Measurements from ENCODE around the gene RCOR2. TPM values are rescaled to one million over a fixed set of nuclear protein-coding genes. Genes with fewer than 3 reads are reported as not detected.
A peak's percentile ranks its signal among the peaks of the same experiment; 100 is the strongest.

The RCOR2 gene
- polyA plus RNA-seq, 2 donors, result 0.13 to 0.24 TPM

GRCh38 chr11:63884196-63884932 is 32.6 kb downstream of the RCOR2 start:
- H3K27me3 ChIP-seq (ENCODE audit: control insufficient read depth in 1 of 2, insufficient read depth in 2 of 2, low read length in 2 of 2), result no peaks in the 10 kb centered on the region
- H3K27ac ChIP-seq (ENCODE audit: low read depth in 2 of 2, low read length in 1 of 2), result peak overlapping the region in 1 of 2 donors; percentile 24
- H3K9me3 ChIP-seq (ENCODE audit: control insufficient read depth in 2 of 2, insufficient read depth in 1 of 2, low read depth in 1 of 2, low read length in 1 of 2), result no peaks in the 10 kb centered on the region
- no peak overlapping the region for H3K4me3 ChIP-seq (ENCODE audit: low read depth in 1 of 2, low read length in 2 of 2)
- peaks cover 0 to under 1% of the 10 kb centered on the region in 2 donors for H3K36me3 ChIP-seq (ENCODE audit: control insufficient read depth in 2 of 2, insufficient read depth in 2 of 2, low read length in 1 of 2)
- WGBS, 2 donors, result 71 to 94% methylated on average over 4 of the region's 4 CpGs
- H3K4me1 ChIP-seq (ENCODE audit: control insufficient read depth in 2 of 2, insufficient read depth in 2 of 2, low read length in 1 of 2), result peaks cover 5 to 29% of the 10 kb centered on the region in 2 donors

GRCh38 chr11:63883791-63884190 is 33.2 kb downstream of the RCOR2 start:
- no peak overlapping the region for H3K4me3 ChIP-seq (ENCODE audit: low read depth in 1 of 2, low read length in 2 of 2)
- H3K4me1 ChIP-seq (ENCODE audit: control insufficient read depth in 2 of 2, insufficient read depth in 2 of 2, low read length in 1 of 2), result peaks cover 2 to 26% of the 10 kb centered on the region in 2 donors
- peaks cover 0 to 2% of the 10 kb centered on the region in 2 donors for H3K36me3 ChIP-seq (ENCODE audit: control insufficient read depth in 2 of 2, insufficient read depth in 2 of 2, low read length in 1 of 2)
- no peaks in the 10 kb centered on the region for H3K9me3 ChIP-seq (ENCODE audit: control insufficient read depth in 2 of 2, insufficient read depth in 1 of 2, low read depth in 1 of 2, low read length in 1 of 2)
- WGBS, 2 donors, result 89% methylated on average over 6 of the region's 6 CpGs
- peak overlapping the region in 1 of 2 donors; percentile 24 for H3K27ac ChIP-seq (ENCODE audit: low read depth in 2 of 2, low read length in 1 of 2)
- no peaks in the 10 kb centered on the region for H3K27me3 ChIP-seq (ENCODE audit: control insufficient read depth in 1 of 2, insufficient read depth in 2 of 2, low read length in 2 of 2)

GRCh38 chr11:63882555-63883242 is 34.3 kb downstream of the RCOR2 start:
- 55 to 66% methylated on average over 7 of the region's 7 CpGs for WGBS, 2 donors
- Histone ChIP-seq H3K27ac (ENCODE audit: low read depth in 2 of 2, low read length in 1 of 2) (no peak overlapping the region), H3K4me1 (ENCODE audit: control insufficient read depth in 2 of 2, insufficient read depth in 2 of 2, low read length in 1 of 2) (peaks cover 0 to 18% of the 10 kb centered on the region in 2 donors), H3K36me3 (ENCODE audit: control insufficient read depth in 2 of 2, insufficient read depth in 2 of 2, low read length in 1 of 2) (peaks cover 0 to 2% of the 10 kb centered on the region in 2 donors), H3K27me3 (ENCODE audit: control insufficient read depth in 1 of 2, insufficient read depth in 2 of 2, low read length in 2 of 2) (no peaks in the 10 kb centered on the region), H3K9me3 (ENCODE audit: control insufficient read depth in 2 of 2, insufficient read depth in 1 of 2, low read depth in 1 of 2, low read length in 1 of 2) (no peaks in the 10 kb centered on the region), H3K4me3 (ENCODE audit: low read depth in 1 of 2, low read length in 2 of 2) (no peak overlapping the region)

DNA sequence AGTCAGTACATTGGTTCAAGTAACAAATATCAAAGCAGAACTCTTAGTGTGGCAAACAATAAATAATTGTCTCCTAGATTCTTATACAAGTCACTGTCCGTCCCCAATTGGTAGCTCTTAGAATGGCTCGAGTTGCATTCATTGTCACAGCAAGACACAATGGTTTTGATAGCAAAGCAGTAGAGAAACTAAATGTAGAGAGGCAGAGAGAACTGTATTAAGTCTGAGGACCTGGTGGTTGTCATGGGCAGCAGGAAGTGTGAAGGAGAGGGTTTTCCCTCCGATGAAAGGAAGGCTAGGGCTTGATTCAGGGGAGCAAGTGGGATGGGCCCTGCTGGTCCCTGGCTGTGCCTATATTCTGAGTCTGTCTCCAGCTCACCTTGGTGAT is 36.6 kb downstream of the RCOR2 start:
- peaks cover 0 to 6% of the 10 kb centered on the region in 2 donors for H3K36me3 ChIP-seq (ENCODE audit: control insufficient read depth in 2 of 2, insufficient read depth in 2 of 2, low read length in 1 of 2)
- 34 to 37% methylated on average over 3 of the region's 3 CpGs for WGBS, 2 donors
- peaks cover 0 to 11% of the 10 kb centered on the region in 2 donors for H3K4me1 ChIP-seq (ENCODE audit: control insufficient read depth in 2 of 2, insufficient read depth in 2 of 2, low read length in 1 of 2)
- no peak overlapping the region for H3K27ac ChIP-seq (ENCODE audit: low read depth in 2 of 2, low read length in 1 of 2)
- H3K9me3 ChIP-seq (ENCODE audit: control insufficient read depth in 2 of 2, insufficient read depth in 1 of 2, low read depth in 1 of 2, low read length in 1 of 2), result no peaks in the 10 kb centered on the region
- H3K27me3 ChIP-seq (ENCODE audit: control insufficient read depth in 1 of 2, insufficient read depth in 2 of 2, low read length in 2 of 2), result no peaks in the 10 kb centered on the region
- no peak overlapping the region for H3K4me3 ChIP-seq (ENCODE audit: low read depth in 1 of 2, low read length in 2 of 2)

DNA sequence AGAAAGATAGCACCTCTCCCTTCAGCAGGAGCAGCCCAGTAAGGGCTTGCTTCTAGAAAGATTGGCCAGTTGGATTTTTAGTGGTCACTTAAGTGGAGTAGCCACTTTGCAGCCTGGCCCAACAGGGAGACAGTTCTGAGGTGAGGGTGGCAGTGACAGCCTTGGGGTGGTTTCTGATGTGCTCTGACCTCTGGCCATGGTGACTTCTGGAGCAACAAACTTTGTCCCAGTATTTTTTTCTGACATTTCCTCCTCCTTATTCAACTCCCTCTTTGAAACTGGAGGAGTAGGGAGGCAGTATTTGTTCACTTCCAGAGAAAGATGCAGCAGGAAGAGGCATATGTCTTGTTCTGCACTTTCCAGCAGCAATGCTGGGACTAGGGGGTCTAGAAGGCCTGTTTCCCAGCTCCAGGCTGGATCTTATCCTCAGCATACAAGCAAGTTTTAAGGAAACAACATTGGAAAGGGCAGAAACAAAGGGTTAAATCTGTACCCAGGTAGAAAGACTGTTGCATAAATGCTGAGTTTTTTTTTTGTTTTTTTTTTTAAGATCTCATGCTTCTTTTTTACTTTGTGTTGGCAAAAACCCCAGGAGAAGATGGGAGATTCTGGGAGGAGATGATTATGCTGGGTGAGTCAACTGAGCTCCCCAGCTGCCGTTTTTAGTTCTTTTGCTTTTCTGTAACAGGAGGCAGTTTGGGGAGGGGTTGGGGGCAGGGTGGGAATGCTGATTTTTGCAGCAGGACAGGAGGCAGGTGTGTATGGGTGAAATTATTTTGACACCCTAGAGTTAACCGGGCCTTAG is 37.2 kb downstream of the RCOR2 start:
- Histone ChIP-seq H3K36me3 (ENCODE audit: control insufficient read depth in 2 of 2, insufficient read depth in 2 of 2, low read length in 1 of 2) (peaks cover 0 to 6% of the 10 kb centered on the region in 2 donors), H3K4me1 (ENCODE audit: control insufficient read depth in 2 of 2, insufficient read depth in 2 of 2, low read length in 1 of 2) (peaks cover 0 to 12% of the 10 kb centered on the region in 2 donors), H3K9me3 (ENCODE audit: control insufficient read depth in 2 of 2, insufficient read depth in 1 of 2, low read depth in 1 of 2, low read length in 1 of 2) (no peaks in the 10 kb centered on the region), H3K27me3 (ENCODE audit: control insufficient read depth in 1 of 2, insufficient read depth in 2 of 2, low read length in 2 of 2) (no peaks in the 10 kb centered on the region), H3K27ac (ENCODE audit: low read depth in 2 of 2, low read length in 1 of 2) (no peak overlapping the region), H3K4me3 (ENCODE audit: low read depth in 1 of 2, low read length in 2 of 2) (no peak overlapping the region)
- 22 to 29% methylated on average over 2 of the region's 2 CpGs for WGBS, 2 donors

DNA sequence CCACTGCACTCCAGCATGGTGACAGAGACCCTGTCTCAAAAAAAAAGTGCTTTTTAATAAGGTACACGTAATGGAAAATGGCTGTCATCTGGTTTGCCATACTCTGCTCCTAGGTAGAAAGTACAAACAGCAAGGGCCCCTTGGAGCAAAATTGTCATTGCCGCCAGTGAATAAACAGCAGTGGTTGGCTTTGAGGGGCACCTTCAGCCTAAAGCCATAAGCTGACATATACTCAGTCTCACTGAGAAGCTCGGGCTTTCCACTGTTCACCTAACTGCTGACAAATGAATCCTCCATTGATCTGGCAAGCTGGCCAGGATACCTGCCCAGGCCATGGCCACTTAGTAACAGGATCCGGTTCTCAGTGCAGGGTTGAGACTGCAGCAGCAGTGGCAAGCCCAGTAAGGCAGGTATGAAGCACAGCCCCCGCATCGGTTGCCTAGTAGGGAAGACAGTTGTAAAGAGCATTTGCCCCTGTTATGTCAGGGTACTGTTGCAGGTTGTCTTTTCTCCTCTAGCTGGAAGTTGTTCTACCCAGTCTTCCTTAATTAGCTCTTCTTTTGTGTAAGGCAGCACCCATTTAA is 39.2 kb downstream of the RCOR2 start:
- Histone ChIP-seq H3K27ac (ENCODE audit: low read depth in 2 of 2, low read length in 1 of 2) (no peak overlapping the region), H3K4me3 (ENCODE audit: low read depth in 1 of 2, low read length in 2 of 2) (no peak overlapping the region), H3K4me1 (ENCODE audit: control insufficient read depth in 2 of 2, insufficient read depth in 2 of 2, low read length in 1 of 2) (peaks cover 2 to 22% of the 10 kb centered on the region in 2 donors), H3K9me3 (ENCODE audit: control insufficient read depth in 2 of 2, insufficient read depth in 1 of 2, low read depth in 1 of 2, low read length in 1 of 2) (no peaks in the 10 kb centered on the region), H3K36me3 (ENCODE audit: control insufficient read depth in 2 of 2, insufficient read depth in 2 of 2, low read length in 1 of 2) (peaks cover 0 to 9% of the 10 kb centered on the region in 2 donors), H3K27me3 (ENCODE audit: control insufficient read depth in 1 of 2, insufficient read depth in 2 of 2, low read length in 2 of 2) (no peaks in the 10 kb centered on the region)
- 86 to 89% methylated on average over 6 of the region's 6 CpGs for WGBS, 2 donors

GRCh38 chr11:63876616-63877015 is 40.3 kb downstream of the RCOR2 start:
- H3K4me1 ChIP-seq (ENCODE audit: control insufficient read depth in 2 of 2, insufficient read depth in 2 of 2, low read length in 1 of 2), result peaks cover 7 to 31% of the 10 kb centered on the region in 2 donors
- no peak overlapping the region for H3K27ac ChIP-seq (ENCODE audit: low read depth in 2 of 2, low read length in 1 of 2)
- no peaks in the 10 kb centered on the region for H3K27me3 ChIP-seq (ENCODE audit: control insufficient read depth in 1 of 2, insufficient read depth in 2 of 2, low read length in 2 of 2)
- WGBS, 2 donors, result 89 to 94% methylated on average over 6 of the region's 6 CpGs
- H3K4me3 ChIP-seq (ENCODE audit: low read depth in 1 of 2, low read length in 2 of 2), result no peak overlapping the region
- H3K9me3 ChIP-seq (ENCODE audit: control insufficient read depth in 2 of 2, insufficient read depth in 1 of 2, low read depth in 1 of 2, low read length in 1 of 2), result no peaks in the 10 kb centered on the region
- peaks cover 0 to 9% of the 10 kb centered on the region in 2 donors for H3K36me3 ChIP-seq (ENCODE audit: control insufficient read depth in 2 of 2, insufficient read depth in 2 of 2, low read length in 1 of 2)

- H3K4me1 ChIP-seq (ENCODE audit: control insufficient read depth in 2 of 2, insufficient read depth in 2 of 2, low read length in 1 of 2), result peaks cover 8 to 33% of the 10 kb centered on the region in 2 donors
- H3K36me3 ChIP-seq (ENCODE audit: control insufficient read depth in 2 of 2, insufficient read depth in 2 of 2, low read length in 1 of 2), result peaks cover 0 to 9% of the 10 kb centered on the region in 2 donors
- H3K4me3 ChIP-seq (ENCODE audit: low read depth in 1 of 2, low read length in 2 of 2), result no peak overlapping the region
- H3K9me3 ChIP-seq (ENCODE audit: control insufficient read depth in 2 of 2, insufficient read depth in 1 of 2, low read depth in 1 of 2, low read length in 1 of 2), result no peaks in the 10 kb centered on the region
- H3K27ac ChIP-seq (ENCODE audit: low read depth in 2 of 2, low read length in 1 of 2), result no peak overlapping the region
- 90 to 91% methylated on average over 8 of the region's 8 CpGs for WGBS, 2 donors
- H3K27me3 ChIP-seq (ENCODE audit: control insufficient read depth in 1 of 2, insufficient read depth in 2 of 2, low read length in 2 of 2), result no peaks in the 10 kb centered on the region
Measured at GRCh38 chr11:63875506-63876065, 41.4 kb downstream of the RCOR2 start.

DNA sequence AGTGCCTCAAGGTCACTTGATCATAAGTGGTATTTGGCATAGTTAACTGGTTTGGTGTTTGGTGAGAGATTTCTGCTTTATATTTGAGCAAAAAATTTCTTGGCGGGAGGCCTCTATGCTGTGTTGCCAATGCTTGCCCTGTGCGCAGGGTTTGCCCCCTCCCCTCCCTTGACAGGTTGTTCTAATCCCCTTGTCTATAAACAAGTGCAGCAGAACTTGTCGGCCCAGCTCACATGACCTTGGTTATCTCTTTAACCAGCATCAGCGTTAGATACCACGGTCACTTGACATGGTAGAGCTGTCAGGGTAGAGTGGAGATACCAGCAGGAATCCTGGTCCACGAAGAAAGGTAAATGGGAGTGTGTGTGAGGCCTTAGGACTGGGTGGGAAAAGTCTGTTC is 42.5 kb downstream of the RCOR2 start:
- WGBS, 2 donors, result 47 to 48% methylated on average over 6 of the region's 6 CpGs
- no peak overlapping the region for H3K4me3 ChIP-seq (ENCODE audit: low read depth in 1 of 2, low read length in 2 of 2)
- peak overlapping the region in 1 of 2 donors; percentile 33 for H3K27ac ChIP-seq (ENCODE audit: low read depth in 2 of 2, low read length in 1 of 2)
- H3K9me3 ChIP-seq (ENCODE audit: control insufficient read depth in 2 of 2, insufficient read depth in 1 of 2, low read depth in 1 of 2, low read length in 1 of 2), result no peaks in the 10 kb centered on the region
- no peaks in the 10 kb centered on the region for H3K27me3 ChIP-seq (ENCODE audit: control insufficient read depth in 1 of 2, insufficient read depth in 2 of 2, low read length in 2 of 2)
- peaks cover 0 to 9% of the 10 kb centered on the region in 2 donors for H3K36me3 ChIP-seq (ENCODE audit: control insufficient read depth in 2 of 2, insufficient read depth in 2 of 2, low read length in 1 of 2)
- peaks cover 16 to 40% of the 10 kb centered on the region in 2 donors for H3K4me1 ChIP-seq (ENCODE audit: control insufficient read depth in 2 of 2, insufficient read depth in 2 of 2, low read length in 1 of 2)

Data from esophagus (tissue), 2 donors.